ENCODE results near the gene CCL14.
"Not testable (repeated sequence)": the region's sequence is repeated elsewhere in the genome, so short reads cannot be mapped to it uniquely, and the experiment has no call there.

The CCL14 gene

GRCh38 chr17:35986643-35987042, at the start of gene CCL14:
Gene CCL14, minus strand, starts transcription at chr17:35986729. Its CDS starts 80 bp downstream, at chr17:35986649.
- no peak for DNase-seq (ENCODE audit: low read depth)

DNA sequence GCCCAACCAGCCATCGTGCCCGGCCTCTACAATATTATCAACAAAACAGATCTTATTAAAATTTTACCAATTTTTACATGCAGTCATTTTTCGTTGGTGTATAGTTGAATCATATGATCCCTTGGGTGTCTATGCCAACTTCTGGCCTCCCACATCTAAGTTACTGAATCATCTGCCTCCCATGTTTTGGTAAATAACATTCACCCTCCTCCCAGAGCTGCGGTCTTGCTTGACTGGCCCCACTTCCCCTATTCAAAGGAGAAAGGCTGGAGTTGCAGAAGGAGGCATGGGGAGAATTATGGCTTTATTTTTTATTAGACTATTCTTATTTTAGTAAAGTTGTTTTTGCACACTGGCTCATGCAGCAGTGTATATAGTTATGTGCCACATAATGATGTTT, 49.7 kb upstream of the CCL14 start:
- no peak for DNase-seq (ENCODE audit: low read depth)

- DNase-seq (ENCODE audit: low read depth) = peak; percentile 52
These were observed 47.6 kb upstream of the CCL14 start for GRCh38 chr17:36034127-36034526.

DNA sequence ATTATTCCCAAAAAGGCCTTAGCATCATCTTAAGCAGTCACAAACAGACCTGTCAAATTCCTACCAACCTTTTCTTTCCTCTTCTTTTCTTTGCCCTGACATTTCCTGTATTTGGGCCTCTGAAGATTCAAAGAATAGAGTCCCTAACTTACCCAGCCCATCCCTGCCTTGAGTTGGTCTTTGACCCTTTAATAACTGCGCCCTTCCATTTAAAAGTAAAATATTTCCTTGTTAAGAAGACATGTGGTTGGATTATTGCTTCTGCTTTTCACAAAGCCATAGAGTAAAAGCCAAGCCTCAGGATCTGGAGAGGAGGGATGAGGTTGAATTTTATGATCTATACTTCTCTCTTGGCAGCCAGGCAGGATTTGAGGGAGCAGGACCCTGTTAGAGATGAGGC, 44.4 kb upstream of the CCL14 start:
- DNase-seq (ENCODE audit: low read depth) = no peak

GRCh38 chr17:36027761-36028160, 41.2 kb upstream of the CCL14 start:
- no peak for DNase-seq (ENCODE audit: low read depth)

DNA sequence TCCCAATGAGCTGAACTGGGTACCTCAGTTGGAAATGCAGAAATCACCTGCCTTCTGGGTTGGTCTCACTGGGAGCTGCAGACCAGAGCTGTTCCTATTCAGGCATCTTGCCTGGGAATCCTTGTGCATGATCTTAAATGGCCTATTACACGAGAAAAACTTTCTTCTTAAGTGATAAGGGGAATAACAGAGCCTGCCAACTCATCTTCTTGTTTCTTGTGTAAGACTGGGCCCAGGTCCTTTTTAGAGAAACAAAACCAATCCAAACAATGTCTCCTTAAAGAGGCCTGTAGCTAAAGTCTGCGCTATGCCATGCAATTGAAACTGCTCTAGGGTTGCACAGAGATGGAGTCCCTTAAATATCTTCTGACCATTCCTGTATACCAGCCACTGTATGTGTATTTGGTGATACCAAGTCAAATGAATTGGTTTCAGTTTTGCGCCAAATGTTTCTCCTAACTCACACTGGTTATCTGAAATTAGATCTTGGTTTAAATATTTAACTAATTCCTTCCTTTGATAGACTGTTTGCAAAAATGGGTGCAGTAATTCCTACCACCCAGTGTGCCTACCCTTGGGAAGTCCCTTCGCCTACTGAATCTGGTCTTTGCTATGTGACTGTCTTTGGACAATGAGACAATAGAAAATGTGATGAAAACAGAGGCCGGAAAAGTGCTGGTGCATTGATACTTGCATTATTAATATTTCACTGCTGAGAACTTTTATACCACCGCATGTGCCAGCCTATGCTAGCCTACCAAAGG, 37.8 kb upstream of the CCL14 start:
- DNase-seq (ENCODE audit: low read depth) = no peak

GRCh38 chr17:36019423-36019822, 32.9 kb upstream of the CCL14 start:
- no peak for DNase-seq (ENCODE audit: low read depth)

DNA sequence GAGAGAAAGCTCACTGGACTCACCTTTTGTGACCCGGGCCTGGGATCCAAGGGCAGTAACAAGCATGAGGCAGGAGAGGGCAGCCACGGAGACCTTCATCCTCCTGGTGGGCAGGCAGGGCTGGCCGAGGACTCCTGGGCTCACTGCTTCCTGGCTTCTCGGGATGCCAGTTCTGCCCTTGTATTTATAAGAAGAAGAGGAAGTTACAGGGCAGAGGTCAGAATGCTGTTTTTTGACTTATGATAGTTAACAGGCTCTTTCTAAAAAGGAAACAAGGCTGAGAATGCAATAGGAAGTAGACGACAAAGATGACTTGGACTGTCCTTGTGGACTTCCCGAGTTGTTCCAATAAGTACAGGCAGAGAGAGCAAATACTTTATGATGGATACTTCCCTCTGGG, 31.3 kb upstream of the CCL14 start, which contains the start of gene CCL23:
TSS of gene CCL23 (minus strand) at position 174 of the 400 bp plus-strand sequence. CDS start at position 99, 75 bp downstream.
- DNase-seq (ENCODE audit: low read depth) = peak; percentile 69

GRCh38 chr17:36016555-36016954, 30.0 kb upstream of the CCL14 start:
- DNase-seq (ENCODE audit: low read depth) = no peak

GRCh38 chr17:36015895-36016294, 29.4 kb upstream of the CCL14 start:
- DNase-seq (ENCODE audit: low read depth) = not testable (repeated sequence)

GRCh38 chr17:36014946-36015345, 28.4 kb upstream of the CCL14 start:
- DNase-seq (ENCODE audit: low read depth) = no peak

GRCh38 chr17:36011201-36011600, 24.7 kb upstream of the CCL14 start:
- DNase-seq (ENCODE audit: low read depth) = peak; percentile 34

DNA sequence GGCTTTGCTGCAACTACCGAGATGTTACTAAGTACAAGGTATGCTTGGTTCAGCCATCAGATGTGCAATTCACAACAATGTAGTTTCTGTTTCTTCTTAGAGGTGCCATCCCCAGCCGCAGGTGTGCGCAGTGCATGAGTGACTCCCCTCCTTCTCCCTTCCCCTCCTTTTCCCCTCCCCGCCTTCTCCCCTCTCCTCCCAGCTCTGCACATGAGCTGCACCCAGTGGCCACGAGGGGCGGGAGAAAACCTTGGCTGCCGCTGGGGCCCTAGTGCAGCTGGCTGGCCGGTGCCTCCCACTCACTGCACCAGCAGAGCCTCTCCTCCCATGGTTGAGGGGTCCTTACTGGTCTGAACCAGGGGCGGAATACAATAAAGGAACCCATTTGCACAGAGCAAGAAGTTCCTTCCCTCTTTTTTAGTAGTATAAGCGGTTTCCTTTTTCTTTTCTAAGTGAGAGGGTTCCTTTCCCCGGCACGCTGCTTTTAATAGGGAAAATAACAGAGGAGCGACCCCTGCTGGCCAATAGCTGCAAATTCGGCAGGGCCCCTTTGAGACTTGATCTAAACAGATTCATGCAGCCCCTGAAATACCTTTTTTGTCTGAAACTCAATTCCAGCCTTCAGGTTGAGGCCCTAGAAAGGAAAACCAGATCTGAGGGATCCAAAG, 22.6 kb upstream of the CCL14 start:
- DNase-seq (ENCODE audit: low read depth) = no peak

GRCh38 chr17:36004594-36005108, 18.1 kb upstream of the CCL14 start:
- no peak for DNase-seq (ENCODE audit: low read depth)

DNA sequence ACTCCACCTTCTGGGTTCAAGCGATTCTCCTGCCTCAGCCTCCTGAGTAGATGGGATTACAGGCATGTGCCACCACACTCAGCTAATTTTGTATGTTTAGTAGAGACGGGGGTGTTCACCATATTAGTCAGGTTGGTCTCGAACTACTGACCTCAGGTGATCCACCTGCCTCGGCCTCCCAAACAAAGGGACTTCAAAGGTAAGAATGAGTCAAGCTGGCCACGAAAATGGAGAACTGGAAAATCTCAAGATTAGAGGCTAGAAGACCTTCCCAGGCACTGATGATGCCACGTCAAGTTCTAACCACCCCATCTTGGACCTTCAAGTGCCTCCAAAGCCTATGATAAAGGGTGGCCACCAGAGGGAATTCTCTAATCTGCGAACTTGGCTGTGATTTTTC, 16.1 kb upstream of the CCL14 start:
- DNase-seq (ENCODE audit: low read depth) = no peak

DNA sequence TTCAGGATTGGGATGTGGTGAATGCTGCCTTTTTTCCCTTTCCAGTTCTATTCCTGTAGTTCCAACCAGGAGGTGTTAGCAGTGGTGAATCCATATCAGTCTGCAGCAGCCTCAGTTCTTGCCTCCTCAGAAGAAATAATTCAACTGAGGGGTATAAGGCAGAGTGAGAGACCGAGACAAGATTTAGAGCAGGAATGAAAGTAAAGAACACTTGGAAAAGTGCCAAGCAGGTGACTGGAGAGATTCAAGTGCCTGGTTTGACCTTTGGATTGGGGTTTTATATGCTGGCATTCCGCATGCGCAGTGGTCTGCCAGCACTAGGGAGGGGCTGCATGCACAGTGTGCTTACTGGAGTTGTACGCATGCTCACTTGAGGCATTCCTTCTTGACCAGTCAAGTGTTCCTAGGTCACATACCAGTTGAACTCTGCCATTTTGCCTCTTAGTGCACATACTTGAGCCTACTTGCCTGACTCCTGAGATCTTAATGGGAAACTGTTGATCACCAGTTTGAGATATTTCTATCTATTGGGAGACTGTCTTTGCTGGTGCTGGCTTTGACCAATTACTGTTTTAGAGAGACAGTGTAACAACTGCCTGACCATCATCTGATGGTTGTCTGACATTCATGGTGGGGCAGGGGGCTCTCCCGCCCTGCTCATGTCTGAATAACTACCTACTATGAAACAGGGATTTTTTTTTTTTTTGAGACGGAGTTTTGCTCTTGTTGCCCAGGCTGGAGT, 15.5 kb upstream of the CCL14 start:
- DNase-seq (ENCODE audit: low read depth) = no peak

DNA sequence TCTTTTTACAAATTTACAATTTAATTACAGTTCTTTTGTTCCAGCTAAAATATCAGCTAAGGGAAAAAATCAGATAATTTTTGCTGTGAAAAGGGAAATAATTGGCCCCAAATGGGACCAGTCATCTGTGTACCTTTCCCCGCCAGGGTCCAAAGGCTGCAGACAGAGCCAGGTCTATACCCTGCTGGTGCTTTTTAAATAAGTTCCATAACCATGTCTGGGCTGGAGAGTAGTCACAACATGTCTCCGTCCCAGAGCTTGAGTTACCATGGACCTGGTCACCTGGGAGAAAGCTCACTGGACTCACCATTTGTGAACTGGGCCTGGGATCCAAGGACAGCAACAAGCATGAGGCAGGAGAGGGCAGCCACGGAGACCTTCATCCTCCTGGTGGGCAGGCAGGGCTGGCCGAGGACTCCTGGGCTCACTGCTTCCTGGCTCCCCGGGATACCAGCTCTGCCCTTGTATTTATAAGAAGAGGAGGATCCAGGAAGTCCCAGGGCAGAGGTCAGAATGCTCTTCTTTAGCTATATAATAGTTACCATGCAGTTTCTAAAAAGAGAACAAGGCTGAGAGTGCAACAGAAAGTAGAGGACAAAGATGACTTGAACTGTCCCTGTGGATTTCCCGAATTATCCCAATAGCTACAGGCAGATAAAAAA, 14.7 kb upstream of the CCL14 start, which contains the start of gene CCL15:
TSS of gene CCL15 (minus strand) at position 444 of the 662 bp plus-strand sequence. CDS start at position 383, 61 bp downstream.
- no peak for DNase-seq (ENCODE audit: low read depth)

GRCh38 chr17:36000732-36001109, 14.2 kb upstream of the CCL14 start:
- DNase-seq (ENCODE audit: low read depth) = no peak

- DNase-seq (ENCODE audit: low read depth) = no peak
These were observed 12.2 kb upstream of the CCL14 start for GRCh38 chr17:35998756-35999155.

DNA sequence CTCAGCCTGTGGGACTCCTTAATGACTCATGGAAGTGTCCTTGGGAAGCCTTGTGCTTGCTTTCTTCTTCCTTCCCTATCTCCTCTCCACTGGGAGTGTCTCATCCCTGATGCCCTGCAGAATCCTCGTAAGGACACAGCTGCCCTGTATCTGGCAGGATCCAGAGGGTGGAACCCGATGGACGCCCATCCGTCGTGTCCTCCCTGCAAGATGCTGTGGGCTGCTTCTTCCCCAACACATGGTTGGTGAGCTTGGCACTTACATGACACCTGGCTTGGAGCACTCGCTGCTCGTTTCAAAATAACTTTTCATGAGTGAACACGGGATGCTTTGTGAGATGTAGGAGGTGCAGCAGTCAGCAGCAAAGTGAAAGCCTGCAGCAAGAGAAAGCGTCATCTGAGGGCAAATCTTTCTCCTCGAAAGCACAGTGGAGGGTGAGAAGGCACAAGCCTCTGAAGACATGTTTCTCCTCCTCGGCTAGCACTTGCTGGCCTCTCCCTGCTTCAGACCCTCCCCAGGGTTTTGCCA, 11.6 kb upstream of the CCL14 start:
- no peak for DNase-seq (ENCODE audit: low read depth)

GRCh38 chr17:35995346-35995745, 8.8 kb upstream of the CCL14 start:
- DNase-seq (ENCODE audit: low read depth) = not testable (repeated sequence)

- DNase-seq (ENCODE audit: low read depth) = no peak
These were observed 4.5 kb upstream of the CCL14 start for GRCh38 chr17:35991075-35991474.
